Measurements from ENCODE around the gene FATE1. TPM values are rescaled to one million over a fixed set of nuclear protein-coding genes. Genes with fewer than 3 reads are reported as not detected.

Gene FATE1
- total RNA-seq, 1 donor from 2014 or later: not detected

DNA sequence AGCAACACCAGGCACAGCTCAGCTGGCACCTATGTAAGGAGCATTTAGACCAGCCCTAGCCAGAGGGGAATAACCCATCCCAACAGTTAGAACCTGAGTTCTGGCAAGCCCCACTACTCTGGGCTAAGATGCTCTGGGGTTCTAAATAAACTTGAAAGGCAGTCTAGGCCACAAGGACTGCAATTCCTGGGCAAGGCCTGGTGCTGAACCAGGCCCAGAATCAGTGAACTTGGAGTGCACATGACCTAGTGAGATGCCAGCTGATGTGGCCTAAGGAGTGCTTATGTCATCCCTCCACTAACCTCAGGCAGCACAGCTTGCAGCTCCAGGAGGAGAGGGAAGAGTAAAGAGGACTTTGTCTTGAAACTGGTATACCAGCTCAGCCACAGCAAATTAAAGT, 28.2 kb upstream of the FATE1 start:
- TF ChIP-seq, protein P1, sequence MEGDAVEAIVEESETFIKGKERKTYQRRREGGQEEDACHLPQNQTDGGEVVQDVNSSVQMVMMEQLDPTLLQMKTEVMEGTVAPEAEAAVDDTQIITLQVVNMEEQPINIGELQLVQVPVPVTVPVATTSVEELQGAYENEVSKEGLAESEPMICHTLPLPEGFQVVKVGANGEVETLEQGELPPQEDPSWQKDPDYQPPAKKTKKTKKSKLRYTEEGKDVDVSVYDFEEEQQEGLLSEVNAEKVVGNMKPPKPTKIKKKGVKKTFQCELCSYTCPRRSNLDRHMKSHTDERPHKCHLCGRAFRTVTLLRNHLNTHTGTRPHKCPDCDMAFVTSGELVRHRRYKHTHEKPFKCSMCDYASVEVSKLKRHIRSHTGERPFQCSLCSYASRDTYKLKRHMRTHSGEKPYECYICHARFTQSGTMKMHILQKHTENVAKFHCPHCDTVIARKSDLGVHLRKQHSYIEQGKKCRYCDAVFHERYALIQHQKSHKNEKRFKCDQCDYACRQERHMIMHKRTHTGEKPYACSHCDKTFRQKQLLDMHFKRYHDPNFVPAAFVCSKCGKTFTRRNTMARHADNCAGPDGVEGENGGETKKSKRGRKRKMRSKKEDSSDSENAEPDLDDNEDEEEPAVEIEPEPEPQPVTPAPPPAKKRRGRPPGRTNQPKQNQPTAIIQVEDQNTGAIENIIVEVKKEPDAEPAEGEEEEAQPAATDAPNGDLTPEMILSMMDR (IDR thresholded peaks at IDR 0.05; ENCODE audit: partially characterized antibody, unreplicated experiment): no peak
- Mint-ChIP-seq H3K27ac (ENCODE audit: unreplicated experiment) (no peak overlapping the region), H3K9me3 (ENCODE audit: unreplicated experiment) (no peaks in the 10 kb centered on the region), H3K4me3 (ENCODE audit: unreplicated experiment) (no peak overlapping the region), H3K27me3 (ENCODE audit: unreplicated experiment) (no peaks in the 10 kb centered on the region), H3K4me1 (ENCODE audit: low read depth, unreplicated experiment) (no peaks in the 10 kb centered on the region), H3K36me3 (ENCODE audit: unreplicated experiment) (no peaks in the 10 kb centered on the region)
- no peak for DNase-seq

DNA sequence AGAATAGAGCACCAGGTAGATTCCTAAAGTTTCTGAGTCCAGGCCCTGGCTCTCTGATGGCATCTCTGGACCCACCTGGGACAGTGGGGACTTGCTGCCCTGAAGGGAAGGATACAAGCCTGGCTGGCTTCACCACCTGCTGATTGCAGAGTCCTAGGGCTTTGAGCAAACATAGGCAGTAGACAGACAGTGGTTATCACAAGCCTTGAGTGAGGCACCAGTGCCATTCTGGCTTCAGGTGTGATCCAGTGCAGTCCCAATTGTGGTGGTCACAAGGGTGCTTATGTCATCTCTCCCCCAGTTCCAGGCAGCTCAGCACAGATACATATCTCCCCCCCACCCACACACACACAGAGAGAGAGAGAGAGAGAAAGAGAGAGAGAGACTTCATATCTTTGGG, 27.1 kb upstream of the FATE1 start:
- DNase-seq: no peak
- no peak overlapping the region for H3K27ac Mint-ChIP-seq (ENCODE audit: unreplicated experiment)
- H3K27me3 Mint-ChIP-seq (ENCODE audit: unreplicated experiment): no peaks in the 10 kb centered on the region
- no peak overlapping the region for H3K4me3 Mint-ChIP-seq (ENCODE audit: unreplicated experiment)
- H3K9me3 Mint-ChIP-seq (ENCODE audit: unreplicated experiment): no peaks in the 10 kb centered on the region
- H3K36me3 Mint-ChIP-seq (ENCODE audit: unreplicated experiment): no peaks in the 10 kb centered on the region
- TF ChIP-seq, protein P1 (IDR thresholded peaks at IDR 0.05; ENCODE audit: partially characterized antibody, unreplicated experiment): no peak
- H3K4me1 Mint-ChIP-seq (ENCODE audit: low read depth, unreplicated experiment): no peaks in the 10 kb centered on the region

DNA sequence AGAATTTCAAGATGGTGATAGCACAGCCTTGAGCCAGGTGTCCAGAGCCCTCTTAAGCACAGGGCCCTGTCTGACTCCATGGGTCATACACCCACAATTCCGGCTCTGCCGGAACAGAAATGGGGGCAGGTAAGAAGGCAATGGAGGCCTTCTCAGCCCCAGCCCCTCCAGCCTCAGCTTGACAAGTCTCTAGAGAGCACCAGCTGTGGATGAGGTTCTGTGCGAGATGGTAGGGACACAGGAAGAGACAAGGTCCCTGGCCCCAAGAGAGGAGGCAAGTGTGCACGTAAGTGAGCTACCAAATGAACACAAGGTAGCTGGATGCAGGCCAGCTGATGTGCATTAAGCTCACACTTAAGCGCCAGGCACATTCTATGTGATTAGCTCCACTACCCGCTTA, 23.0 kb upstream of the FATE1 start:
- no peak for DNase-seq
- Mint-ChIP-seq H3K36me3 (ENCODE audit: unreplicated experiment) (no peaks in the 10 kb centered on the region), H3K27me3 (ENCODE audit: unreplicated experiment) (peaks cover 1% of the 10 kb centered on the region), H3K9me3 (ENCODE audit: unreplicated experiment) (peaks cover 1% of the 10 kb centered on the region), H3K4me1 (ENCODE audit: low read depth, unreplicated experiment) (peaks cover 6% of the 10 kb centered on the region), H3K27ac (ENCODE audit: unreplicated experiment) (no peak overlapping the region), H3K4me3 (ENCODE audit: unreplicated experiment) (no peak overlapping the region)
- TF ChIP-seq, protein P1 (IDR thresholded peaks at IDR 0.05; ENCODE audit: partially characterized antibody, unreplicated experiment): no peak

DNA sequence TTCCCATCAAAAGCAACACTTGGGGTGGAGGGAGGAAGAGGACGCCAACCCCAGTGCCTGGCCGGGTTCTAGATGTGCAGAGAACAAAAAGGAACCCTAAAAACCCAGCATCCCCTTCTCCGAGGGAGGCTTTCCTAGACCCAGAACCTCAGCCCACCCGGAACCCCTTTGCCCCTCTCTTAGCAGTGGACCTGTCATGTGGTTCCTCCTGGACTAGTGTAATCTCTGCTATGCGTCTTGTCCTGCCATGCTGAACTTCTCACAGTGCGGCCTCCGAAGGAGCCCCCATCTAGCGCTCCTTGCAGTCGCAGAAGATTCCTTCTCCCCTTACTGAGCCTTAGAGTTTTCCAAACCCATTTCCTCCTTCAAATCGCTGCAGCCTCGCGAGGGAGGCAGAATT, 21.7 kb upstream of the FATE1 start:
- no peak overlapping the region for H3K4me3 Mint-ChIP-seq (ENCODE audit: unreplicated experiment)
- no peak overlapping the region for H3K27ac Mint-ChIP-seq (ENCODE audit: unreplicated experiment)
- TF ChIP-seq, protein P1 (IDR thresholded peaks at IDR 0.05; ENCODE audit: partially characterized antibody, unreplicated experiment): no peak

DNA sequence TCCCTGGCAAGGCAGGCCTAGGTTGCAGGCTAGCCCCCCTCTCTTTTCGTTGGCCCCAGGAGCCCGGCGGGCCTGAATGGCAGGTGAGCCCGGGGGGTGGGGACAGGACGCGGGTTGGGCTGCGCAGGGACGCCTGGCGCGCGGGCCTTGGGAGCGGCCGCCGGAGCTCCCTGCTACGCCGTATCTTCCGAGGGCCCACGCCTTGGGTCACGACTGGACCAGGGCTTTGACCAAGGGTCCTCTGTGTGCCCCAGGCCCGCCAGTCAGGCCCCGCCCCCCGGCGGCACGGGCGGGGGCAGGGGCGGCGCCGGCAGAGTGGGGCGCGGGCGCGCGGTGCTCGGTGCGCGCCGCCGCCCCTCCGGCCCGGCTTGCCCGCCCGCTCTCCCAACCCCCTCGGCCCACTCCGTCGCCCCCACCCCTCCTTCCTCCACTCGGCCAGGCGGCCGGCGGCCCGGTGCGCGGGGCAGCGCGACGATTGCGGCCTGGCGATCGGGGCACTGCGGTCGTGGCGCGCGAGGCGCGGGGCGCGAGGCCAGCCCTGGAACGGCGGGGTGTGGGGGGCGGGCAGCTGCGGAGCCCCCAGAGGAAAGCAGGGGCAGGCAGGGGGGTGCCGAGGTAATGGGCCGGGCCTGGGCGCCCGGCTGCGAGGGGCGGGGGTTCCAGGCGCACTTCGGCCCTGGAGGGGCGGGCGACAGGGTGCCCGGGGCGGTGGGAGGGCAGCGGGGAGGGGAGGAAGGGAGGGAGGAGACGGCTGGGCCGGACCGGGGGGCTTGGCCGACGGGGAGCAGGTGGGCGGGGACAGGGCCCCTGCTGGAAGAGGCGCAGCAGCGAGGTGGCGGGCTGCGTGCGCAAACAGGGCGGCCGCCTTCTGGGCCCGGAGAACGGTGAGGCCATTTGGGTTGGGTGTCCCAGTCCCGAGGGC, 20.9 kb upstream of the FATE1 start, which contains the start of gene PRRG3:
Gene PRRG3, plus strand, starts transcription at position 798 of the 922 bp plus-strand sequence. CDS start 3,357 bp downstream, outside the sequence.
- Mint-ChIP-seq H3K36me3 (ENCODE audit: unreplicated experiment) (no peaks in the 10 kb centered on the region), H3K27me3 (ENCODE audit: unreplicated experiment) (peaks cover 1% of the 10 kb centered on the region), H3K4me3 (ENCODE audit: unreplicated experiment) (peak within 1 kb of the TSS; percentile 82), H3K27ac (ENCODE audit: unreplicated experiment) (no peak within 1 kb of the TSS), H3K9me3 (ENCODE audit: unreplicated experiment) (peaks cover 1% of the 10 kb centered on the region), H3K4me1 (ENCODE audit: low read depth, unreplicated experiment) (peaks cover 6% of the 10 kb centered on the region)
- TF ChIP-seq, protein P1 (IDR thresholded peaks at IDR 0.05; ENCODE audit: partially characterized antibody, unreplicated experiment): no peak
- peak; percentile 40 for DNase-seq

More for the DNA sequence above, 21.7 kb upstream of the FATE1 start:
- peaks cover 1% of the 10 kb centered on the region for H3K9me3 Mint-ChIP-seq (ENCODE audit: unreplicated experiment)
- no peak for DNase-seq
- H3K4me1 Mint-ChIP-seq (ENCODE audit: low read depth, unreplicated experiment): peaks cover 6% of the 10 kb centered on the region
- peaks cover 1% of the 10 kb centered on the region for H3K27me3 Mint-ChIP-seq (ENCODE audit: unreplicated experiment)
- no peaks in the 10 kb centered on the region for H3K36me3 Mint-ChIP-seq (ENCODE audit: unreplicated experiment)
